Stimulated activated CD8-positive, alpha-beta memory T cell treated with anti-CD3 and anti-CD28 coated beads, Interleukin-15, amount 100 ng/mL, for 4 hours (primary cell): ENCODE measurements around the gene RAB34.

Experiments used
- DNase-seq, 2 donors: peaks; one replicate each; pipeline ENCODE4 v3.0.0-alpha.2; 2020; ENCODE audit warnings: low read depth in 2 of 2

Gene RAB34

DNA sequence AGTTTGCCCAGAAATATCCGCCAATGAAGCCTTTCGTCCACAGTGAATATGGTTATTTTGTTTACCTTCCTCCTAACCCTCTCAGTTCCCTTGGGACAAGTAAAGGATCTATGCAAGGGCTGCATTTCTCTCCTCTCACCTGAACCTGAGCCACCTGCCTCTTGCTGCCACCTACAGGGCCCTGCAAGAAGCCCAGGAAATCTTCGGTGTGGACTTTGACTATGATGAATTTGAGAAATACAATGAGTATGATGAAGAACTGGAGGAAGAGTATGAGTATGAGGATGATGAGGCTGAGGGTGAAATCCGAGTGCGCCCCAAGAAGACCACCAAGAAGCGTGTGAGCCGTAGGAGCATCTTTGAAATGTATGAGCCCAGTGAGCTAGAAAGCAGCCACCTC lies 41.7 kb downstream of the RAB34 start:
- DNase-seq, result no peak

DNA sequence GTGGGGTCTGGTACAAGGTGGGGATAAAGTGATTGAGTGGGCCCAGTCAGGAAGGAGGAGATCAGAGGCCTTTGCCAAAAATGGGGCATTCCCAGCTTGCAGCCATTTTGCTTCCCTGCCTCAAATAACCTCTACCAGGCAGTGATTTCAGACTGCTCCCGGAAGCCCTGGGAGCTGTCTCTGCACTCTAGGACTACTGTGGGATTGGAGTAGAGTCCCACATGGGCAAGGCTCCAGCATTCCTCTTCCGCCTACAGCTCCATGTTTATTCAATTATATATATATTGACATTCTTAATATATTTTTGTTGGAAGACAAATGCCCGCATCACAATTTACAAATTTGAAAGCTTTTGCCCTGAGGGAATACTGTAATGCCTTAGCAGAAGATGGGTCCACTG lies 42.2 kb downstream of the RAB34 start:
- DNase-seq, result no peak

DNA sequence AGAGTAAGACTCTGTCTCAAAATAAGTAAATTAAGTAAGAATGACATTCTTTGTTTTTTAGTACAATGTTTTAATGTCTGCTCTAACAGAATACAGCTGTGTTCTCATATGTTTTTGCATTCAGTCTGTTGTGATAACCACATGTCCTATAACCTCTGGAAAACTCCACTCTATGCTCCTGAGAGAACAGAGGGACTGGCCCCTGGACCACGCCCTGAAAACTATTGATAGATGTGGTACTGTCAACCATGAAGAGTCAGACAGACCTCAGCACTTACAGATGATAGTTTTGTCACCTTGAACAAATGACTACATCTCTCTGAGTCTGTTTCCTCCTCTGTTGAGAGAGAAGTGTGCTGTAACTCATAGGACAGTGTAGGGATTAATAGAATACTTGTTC lies 47.8 kb downstream of the RAB34 start:
- no peak for DNase-seq

DNA sequence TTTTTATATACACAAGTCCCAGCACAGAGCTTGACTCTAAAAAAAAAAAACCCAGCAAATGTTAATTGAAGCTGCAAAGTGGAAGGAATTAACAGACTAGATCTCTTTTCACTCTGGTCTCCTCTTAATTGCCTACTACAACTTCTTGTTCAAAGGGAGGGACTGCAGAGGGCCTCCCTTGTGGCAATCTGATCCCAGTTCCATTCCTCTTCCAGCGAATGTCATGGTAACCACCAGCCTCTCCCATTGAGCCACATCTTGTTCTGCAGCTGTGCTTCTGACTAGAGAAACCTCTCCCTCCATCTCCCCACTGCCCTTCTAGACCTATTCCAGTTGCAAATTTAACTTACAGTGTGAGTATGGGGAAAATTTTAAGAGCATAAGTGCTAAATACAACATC lies 49.8 kb downstream of the RAB34 start:
- DNase-seq, result no peak

DNA sequence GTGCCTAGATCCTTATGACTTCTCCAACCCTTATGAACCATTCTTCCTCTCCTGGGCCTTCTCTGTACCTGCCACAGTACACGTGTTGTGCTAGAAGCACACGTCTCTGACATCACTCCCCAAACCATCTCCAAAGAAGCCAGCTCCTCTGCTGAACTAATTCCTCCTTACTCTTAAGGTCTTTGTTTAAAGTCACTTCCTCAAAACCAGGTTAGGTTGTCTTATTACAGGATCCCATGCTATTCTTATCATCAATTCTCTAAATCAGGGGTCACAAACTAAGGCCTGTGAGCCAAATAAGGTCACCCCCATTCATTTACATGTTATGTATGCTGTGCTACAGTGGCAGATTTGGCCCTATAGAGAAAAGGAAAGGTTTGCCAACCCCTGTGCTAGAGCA lies 51.7 kb downstream of the RAB34 start:
- DNase-seq, result no peak
